CMK (cell line): ENCODE data around the gene SSH3.

ENCODE experiments used
- DNase-seq: peaks from one replicate; pipeline ENCODE4 v3.0.0-alpha.2; 2010; ENCODE audit warnings: low read depth

SSH3 gene

GRCh38 chr11:67349036-67349435 is 45.7 kb downstream of the SSH3 start:
- DNase-seq = no peak

DNA sequence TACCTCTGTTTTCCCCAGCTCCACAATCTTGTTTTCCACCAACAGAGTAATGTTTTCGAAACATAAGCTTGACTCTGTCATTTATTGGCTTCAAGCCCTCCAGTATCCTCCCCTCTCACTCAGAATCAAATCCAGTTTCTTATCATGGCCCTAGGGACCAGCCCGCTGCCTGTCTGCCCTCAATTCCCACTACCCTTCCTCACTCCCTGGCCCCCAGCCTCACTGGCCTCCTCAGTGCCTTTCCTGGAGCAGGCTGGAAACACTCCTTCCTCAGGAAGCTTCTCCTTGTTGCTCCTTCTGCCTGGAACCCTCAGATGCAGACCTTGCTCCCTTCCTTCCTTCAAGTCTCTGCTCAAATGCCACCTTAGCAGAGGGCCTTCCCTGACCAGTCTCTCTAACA is 46.1 kb downstream of the SSH3 start:
- no peak for DNase-seq

DNA sequence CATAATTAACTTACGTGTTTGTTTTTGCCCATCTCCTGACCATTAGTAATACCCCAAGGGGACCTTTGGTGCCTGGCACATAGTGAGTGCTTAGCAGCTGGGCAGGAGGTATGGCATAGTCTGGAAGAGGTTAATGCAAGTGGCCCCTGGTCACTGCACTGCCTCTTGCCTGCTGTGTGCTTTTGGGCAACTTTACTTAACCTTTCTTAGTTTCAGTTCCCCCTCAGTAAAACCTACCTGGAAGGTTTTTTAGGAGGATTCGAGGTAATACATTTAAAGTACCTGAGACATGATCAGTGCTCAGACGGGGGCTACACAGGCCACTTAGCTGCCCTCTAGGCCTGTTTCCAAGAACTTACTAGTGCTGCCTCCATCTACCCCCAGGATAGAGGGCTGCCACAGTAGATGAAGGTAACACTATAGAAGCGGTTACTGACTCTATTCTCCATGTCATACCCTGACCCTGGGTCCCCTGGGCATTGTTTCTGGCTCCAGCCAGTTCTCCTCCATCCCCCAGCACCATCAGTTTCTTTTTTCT is 46.7 kb downstream of the SSH3 start:
- no peak for DNase-seq

DNA sequence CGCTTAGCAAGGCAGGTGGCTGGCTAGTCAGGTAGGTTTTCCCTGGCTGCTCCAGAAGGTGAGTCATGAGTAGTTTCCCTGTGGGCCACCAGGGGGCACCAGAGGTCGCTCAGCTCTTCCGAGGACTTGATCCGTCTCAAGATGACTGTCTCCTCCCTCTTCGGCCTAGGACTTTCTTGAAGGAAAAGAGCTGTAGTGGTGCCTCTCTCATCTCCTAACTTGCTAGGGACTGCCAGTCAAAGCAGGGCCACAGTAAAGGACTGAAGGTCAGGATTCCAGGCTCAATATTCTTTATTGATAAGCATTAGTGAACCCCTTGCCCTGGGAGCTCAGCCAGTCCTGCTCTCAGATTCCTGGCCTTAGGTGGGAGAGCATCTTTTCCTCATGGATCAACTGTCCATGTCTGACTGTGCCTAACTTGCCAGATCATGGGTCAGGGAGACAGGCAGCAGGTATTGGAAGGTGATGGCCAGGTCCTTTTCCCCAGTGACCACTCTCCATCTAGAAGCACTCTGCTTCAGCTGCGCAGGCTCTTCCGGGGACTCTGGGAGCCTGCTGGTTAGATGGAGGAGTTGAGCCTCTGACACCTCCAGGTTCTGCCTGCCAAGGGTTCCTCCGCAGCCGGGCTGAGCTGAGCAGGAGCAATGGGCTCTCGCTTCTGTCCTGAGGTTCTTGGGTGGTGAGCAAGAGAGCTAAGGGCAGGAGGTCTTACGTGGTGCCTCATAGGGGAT is 48.1 kb downstream of the SSH3 start:
- DNase-seq = no peak

- no peak for DNase-seq
Observed at GRCh38 chr11:67352546-67353316, 49.4 kb downstream of the SSH3 start.

DNA sequence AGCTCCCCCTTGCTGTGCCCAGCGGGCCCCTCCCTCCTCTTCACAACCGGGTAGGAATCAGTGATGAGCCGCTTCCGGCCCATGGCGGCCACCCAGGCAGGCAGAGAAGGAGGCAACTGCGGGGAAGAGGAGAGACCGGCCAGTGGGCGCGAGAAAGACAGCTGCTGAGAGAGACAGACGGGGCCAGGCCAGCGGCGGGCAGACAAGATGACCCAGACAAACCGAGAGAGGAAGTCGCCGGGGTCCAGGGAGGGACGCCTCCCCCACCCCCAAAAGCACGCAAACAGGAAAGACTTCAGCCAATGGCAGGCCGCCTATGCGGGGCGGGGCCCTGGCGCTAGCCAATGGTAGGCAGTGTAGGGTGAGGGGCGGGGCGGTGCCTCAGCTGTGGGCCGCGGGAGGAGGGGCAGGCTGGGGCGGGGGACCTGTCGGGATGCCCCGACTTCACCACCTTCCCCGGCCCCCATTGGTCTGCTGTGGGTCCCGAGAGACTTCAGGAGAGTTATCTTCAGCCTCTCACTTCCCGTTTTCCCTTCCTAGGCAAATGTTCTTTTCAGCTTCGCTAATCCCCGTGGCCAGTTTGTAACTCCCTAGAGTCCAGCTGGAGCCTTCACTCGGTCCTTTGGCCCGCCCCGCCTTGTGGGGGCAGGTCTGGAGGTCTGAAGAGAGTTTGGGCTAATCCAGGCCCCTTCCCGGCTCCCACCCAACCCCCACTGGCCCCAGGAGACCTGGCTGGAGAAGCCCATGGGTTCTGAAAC is 50.2 kb downstream of the SSH3 start, which contains the start of gene POLD4:
Gene POLD4, minus strand, starts transcription at position 230 of the 758 bp plus-strand sequence. Its CDS starts 147 bp downstream, at position 83.
- peak; percentile 98 for DNase-seq

DNA sequence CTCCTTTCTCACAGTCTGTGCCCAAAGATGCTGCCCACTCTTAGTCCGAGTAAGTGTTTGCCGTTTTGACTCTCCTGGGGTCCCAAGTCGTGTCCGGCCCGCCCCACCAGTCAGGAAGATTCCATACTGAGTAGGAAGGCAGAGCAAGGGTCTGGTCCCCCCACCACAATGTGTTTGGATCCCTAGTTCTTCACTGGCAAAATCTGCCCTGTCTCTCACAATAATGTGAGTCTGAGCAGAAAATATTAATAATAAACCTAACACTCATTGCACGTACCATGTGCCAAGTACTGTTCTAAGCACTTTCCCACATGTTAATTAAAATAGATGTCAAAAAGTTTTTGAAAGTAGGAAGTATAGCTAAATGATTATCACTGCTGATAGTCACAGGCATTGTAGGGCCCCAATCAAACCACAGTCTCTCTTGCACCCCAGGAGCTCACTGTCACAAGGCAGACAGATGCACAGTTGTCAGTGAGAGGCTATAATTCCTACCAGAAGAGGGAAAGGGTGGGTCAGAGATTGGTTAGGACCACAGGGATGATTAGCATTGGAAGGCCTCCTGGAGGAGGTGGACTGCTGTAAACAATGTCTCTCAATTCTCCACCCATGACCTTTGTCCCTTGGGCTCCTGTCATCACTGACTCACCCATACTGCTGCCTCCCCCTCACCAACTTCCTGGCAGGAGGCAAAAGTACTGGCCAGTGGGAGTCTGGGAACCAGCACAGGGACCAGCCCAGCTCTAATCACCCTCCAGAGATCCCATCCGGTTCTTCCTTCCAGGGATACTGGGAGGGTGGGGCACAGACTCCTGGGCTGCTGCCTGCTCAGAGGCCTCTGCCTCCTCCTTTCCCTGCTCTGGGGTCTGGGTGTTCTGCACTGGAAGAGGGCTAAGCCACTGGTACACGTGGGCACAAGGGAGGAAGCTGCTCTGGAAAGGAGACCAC is 51.0 kb downstream of the SSH3 start:
- DNase-seq = peak; percentile 83

- DNase-seq = no peak
Observed at GRCh38 chr11:67355023-67355793, 51.9 kb downstream of the SSH3 start.

DNA sequence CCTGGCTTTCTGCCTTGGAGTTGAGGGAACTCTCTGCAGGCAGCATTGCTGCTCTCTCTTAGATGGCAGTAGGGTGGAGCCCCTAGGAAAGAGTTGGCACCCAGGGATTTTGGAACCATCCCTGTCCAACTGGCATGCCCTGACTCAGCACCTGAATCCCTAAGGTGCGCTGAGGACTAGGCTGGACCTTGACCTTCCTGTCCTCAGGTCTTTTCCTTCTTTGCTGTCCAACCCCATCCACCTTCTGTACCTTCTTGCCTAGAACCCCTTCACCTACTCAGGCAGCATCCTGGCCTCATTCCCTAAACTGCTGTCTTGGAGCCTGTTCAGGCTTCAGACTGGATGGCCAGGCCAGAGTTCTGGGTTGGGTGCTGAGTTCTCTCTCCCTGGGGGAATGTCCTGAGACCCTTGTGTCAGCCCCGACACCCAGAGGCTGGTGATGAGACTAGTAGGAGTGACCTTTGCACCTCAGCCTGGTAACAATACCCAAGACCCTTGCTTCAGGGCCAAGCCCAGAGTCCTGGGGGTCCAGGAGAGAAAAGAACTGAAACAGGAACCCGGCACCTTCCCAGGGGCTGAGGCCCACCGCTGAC is 52.6 kb downstream of the SSH3 start:
- DNase-seq = no peak

GRCh38 chr11:67356387-67356863 is 53.1 kb downstream of the SSH3 start:
- no peak for DNase-seq

- peak; percentile 76 for DNase-seq
Observed at GRCh38 chr11:67356864-67357561, 53.7 kb downstream of the SSH3 start.

- no peak for DNase-seq
Observed at GRCh38 chr11:67357831-67358670, 54.7 kb downstream of the SSH3 start.
